IPS-18c (cell line): ENCODE results near the gene ZNF514.
"Not testable (repeated sequence)": the region's sequence is repeated elsewhere in the genome, so short reads cannot be mapped to it uniquely, and the experiment has no call there.

ENCODE experiments used
- H3K4me3 ChIP-seq: 2 replicates; pipeline ENCODE4 v1.7.0; 2013; ENCODE audit warnings: low read depth, mild to moderate bottlenecking, low read length, moderate library complexity; ENCODE audit not compliant: insufficient read depth
- H3K9me3 ChIP-seq: one replicate; pipeline ENCODE4 v1.6.1; 2013; ENCODE audit warnings: mild to moderate bottlenecking, low read length, moderate library complexity; ENCODE audit not compliant: control insufficient read depth, insufficient read depth

Gene ZNF514

DNA sequence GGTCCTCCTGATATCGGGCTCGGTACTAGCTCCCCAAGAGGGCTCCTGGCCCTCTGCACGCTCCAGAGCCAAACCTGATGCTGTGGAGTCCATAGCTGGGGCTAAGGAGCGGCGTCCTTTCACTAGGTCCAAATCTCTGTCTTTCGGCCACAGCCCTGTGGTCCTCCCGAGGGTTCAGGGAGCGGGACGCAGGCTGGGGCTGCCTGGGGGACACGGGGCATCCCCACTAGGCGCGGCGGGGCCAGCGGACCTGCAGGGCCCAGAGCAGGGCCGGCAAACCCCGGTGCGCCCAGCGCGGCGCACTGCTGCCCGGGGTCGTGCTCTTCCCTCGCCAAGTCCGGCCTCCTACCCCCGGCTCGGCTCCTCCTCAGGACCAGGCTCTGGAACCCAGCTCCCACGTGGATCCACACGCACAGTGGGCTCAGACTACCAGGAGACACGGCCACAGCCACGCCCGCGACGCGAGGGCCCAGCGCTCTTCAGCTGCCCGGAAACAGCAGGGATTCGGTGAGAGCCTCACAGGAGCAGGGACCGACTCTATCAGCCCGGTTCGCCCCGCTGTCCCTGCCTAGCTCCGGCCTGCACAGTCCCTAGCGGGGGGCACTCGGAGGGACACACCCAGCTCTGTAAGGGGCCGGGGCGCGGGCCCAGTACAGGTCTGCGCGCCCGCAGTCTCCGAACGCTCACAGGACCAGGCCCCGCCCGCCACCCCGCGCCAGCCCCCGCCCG, 593 bp downstream of the ZNF514 start:
- no peaks in the 10 kb centered on the region for H3K9me3 ChIP-seq
- H3K4me3 ChIP-seq, result peak overlapping the region; percentile 84

DNA sequence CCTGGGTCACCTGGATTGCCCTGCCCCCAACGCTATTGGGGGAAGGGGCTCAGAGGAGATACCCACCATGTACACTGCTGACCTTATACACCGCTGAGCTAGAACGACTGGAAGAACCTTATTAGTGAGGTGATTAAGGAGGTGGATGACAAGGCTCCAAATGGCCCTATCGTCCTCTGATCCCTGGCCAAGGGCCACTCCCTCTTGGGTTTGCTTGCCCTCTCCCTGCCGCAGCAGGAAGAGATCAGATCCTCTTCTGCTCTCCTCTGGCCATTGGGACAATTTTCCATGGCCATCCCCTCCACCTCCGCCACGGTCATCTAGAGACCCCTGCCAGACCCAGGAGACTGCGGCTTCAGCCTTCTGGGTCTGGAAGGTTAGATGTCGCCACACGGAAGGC, 1.2 kb downstream of the ZNF514 start:
- H3K4me3 ChIP-seq, result peak overlapping the region; percentile 84
- H3K9me3 ChIP-seq, result no peaks in the 10 kb centered on the region

DNA sequence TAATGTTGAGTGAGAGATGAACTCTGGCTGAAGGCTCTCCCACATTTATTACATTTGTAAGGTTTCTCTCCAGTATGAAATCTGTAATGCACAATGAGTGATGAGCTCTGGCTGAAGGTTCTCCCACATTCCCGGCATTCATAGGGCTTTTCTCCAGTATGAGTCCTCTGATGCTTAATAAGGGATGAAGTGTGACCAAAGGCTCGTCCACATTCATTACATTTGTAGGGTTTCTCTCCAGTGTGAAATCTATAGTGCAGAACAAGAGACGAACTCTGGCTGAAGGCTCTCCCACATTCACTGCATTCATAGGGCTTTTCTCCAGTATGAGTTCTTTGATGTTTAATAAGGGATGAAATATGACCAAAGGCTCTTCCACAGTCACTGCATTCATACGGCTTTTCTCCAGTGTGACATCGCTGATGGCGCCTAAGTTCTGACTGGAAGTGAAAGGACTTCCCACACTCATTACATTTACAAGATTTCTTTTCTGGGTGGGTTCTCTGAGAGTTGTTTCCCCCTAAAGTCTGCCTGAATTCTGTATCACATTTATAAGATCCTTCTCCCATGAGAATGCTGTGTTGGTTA, 10.2 kb downstream of the ZNF514 start:
- Histone ChIP-seq H3K9me3 (peaks cover 28% of the 10 kb centered on the region), H3K4me3 (no peak overlapping the region; the same call in 1 of the 2 replicates)

GRCh38 chr2:95143838-95144237, 15.8 kb downstream of the ZNF514 start:
- H3K9me3 ChIP-seq, result peaks cover 20% of the 10 kb centered on the region
- H3K4me3 ChIP-seq, result no peak overlapping the region

- H3K9me3 ChIP-seq, result peaks cover 15% of the 10 kb centered on the region
- no peak overlapping the region for H3K4me3 ChIP-seq
These were observed 20.9 kb downstream of the ZNF514 start for GRCh38 chr2:95138702-95139101.

- H3K9me3 ChIP-seq, result no peaks in the 10 kb centered on the region
- H3K4me3 ChIP-seq, result peak overlapping the region; percentile 93
These were observed 37.5 kb downstream of the ZNF514 start for GRCh38 chr2:95122197-95122551.

GRCh38 chr2:95121407-95122196, 38.0 kb downstream of the ZNF514 start, which contains the start of gene MRPS5:
Gene MRPS5 (minus strand): TSS chr2:95121808. CDS start chr2:95121791, 17 bp downstream.
- peak within 1 kb of the TSS; percentile 93 for H3K4me3 ChIP-seq
- H3K9me3 ChIP-seq, result no peaks in the 10 kb centered on the region

- H3K4me3 ChIP-seq, result peak overlapping the region; percentile 93
- no peaks in the 10 kb centered on the region for H3K9me3 ChIP-seq
These were observed 38.6 kb downstream of the ZNF514 start for GRCh38 chr2:95121093-95121406.

DNA sequence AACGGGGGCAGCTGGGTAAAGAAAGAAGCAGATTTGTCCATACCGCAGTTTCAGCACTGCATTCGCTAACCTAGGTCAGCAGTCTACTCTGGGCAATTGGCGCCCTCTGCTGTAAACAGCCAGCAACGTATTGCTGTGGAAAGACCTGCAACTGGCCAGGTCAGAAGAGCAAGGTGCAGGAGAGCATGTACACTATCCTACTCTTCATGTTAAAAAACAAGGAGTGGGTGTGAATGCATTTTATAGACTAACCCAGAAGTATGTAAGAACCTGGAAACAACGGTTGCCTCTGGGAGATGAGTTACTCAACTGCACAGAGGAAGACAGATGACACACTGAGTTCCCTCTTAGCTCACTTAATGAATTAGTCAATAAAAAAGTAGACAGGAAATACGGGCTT, 44.2 kb downstream of the ZNF514 start:
- Histone ChIP-seq H3K4me3 (no peak overlapping the region), H3K9me3 (no peaks in the 10 kb centered on the region)

- no peak overlapping the region for H3K4me3 ChIP-seq
These were observed 46.2 kb downstream of the ZNF514 start for GRCh38 chr2:95113464-95113863.

DNA sequence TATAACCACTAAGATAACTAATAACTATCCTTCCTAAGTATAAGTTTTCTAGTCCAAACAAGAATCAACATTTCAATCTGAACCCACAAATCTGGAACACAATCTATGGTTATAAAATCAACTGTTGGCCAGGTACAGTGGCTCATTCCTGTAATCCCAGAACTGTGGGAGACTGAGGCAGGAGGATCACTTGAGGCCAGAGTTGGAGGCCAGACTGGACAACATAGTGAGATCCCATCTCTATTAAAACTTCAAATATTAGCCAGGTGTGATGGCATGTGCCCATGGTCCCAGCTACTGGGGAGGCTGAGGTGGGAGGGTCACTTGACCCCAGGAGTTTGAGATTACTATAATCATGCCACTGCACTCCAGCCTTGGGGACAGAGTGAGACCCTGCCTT, 49.3 kb downstream of the ZNF514 start:
- Histone ChIP-seq H3K4me3 (no peak overlapping the region), H3K9me3 (no peaks in the 10 kb centered on the region)

More at GRCh38 chr2:95113464-95113863, 46.2 kb downstream of the ZNF514 start:
- H3K9me3 ChIP-seq, result no peaks in the 10 kb centered on the region

- Histone ChIP-seq H3K9me3 (no peaks in the 10 kb centered on the region), H3K4me3 (no peak overlapping the region)
These were observed 50.4 kb downstream of the ZNF514 start for GRCh38 chr2:95109260-95109659.

GRCh38 chr2:95106081-95106480, 53.6 kb downstream of the ZNF514 start:
- H3K4me3 ChIP-seq, result no peak overlapping the region
- no peaks in the 10 kb centered on the region for H3K9me3 ChIP-seq

DNA sequence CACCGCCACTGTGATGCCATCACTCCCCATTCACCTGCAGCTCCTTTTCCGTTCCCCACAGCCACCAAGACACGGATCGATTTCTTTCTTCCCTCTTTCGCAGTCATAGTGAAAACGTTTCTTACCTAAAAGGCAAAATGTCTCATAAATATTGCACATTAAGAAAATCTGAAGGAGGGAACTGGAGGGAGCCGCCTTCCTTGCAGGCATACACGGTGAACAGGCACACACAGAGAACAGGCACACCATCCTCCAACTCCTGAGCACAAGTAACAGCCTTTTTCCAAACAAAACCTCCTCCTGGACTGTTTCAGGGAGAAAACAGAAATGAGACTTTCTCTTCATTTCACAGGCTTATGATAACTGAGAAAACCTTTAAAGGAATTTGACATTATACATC, 55.0 kb downstream of the ZNF514 start:
- Histone ChIP-seq H3K4me3 (no peak overlapping the region), H3K9me3 (no peaks in the 10 kb centered on the region)

- Histone ChIP-seq H3K4me3 (no peak overlapping the region), H3K9me3 (no peaks in the 10 kb centered on the region)
These were observed 59.7 kb downstream of the ZNF514 start for GRCh38 chr2:95099910-95100309.

- H3K4me3 ChIP-seq, H3K9me3 ChIP-seq: not testable (repeated sequence)
These were observed 61.4 kb downstream of the ZNF514 start for GRCh38 chr2:95098273-95098672.
